ENCODE data around the gene NEUROD4.

DNA sequence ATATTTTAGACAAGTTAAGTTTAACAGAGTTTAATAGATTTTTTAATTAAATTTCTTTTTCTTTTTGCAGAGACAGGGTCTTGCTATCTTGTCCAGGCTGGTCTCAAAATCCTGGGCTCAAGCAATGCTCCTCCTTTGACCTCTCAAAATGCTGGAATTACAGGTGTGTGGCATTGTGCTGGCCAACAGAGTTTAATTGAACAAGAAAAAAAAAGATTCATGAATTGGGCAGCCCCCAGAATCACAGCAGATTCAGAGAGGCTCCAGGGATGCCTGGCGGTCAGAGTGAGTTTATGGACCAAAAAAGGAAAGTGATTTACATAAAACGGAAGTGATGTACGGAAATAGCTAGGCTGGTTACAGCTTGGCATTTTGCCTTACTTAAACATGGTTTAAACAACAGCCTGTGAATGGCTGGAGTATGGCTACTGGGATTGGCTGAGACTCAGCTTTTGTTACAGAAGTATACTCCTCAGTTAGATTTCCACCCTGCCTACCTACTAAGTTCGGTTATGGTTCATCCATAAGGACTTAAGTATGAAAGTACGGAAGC lies 20.7 kb upstream of the NEUROD4 start:
- TF ChIP-seq, protein P1, sequence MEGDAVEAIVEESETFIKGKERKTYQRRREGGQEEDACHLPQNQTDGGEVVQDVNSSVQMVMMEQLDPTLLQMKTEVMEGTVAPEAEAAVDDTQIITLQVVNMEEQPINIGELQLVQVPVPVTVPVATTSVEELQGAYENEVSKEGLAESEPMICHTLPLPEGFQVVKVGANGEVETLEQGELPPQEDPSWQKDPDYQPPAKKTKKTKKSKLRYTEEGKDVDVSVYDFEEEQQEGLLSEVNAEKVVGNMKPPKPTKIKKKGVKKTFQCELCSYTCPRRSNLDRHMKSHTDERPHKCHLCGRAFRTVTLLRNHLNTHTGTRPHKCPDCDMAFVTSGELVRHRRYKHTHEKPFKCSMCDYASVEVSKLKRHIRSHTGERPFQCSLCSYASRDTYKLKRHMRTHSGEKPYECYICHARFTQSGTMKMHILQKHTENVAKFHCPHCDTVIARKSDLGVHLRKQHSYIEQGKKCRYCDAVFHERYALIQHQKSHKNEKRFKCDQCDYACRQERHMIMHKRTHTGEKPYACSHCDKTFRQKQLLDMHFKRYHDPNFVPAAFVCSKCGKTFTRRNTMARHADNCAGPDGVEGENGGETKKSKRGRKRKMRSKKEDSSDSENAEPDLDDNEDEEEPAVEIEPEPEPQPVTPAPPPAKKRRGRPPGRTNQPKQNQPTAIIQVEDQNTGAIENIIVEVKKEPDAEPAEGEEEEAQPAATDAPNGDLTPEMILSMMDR (conservative IDR thresholded peaks at IDR 0.05; ENCODE audit: low read depth, low read length) = no peak
- no peak for TF ChIP-seq EZH2 (IDR thresholded peaks at IDR 0.05; ENCODE audit: low read length, unreplicated experiment)

Measured in PC-3 (cell line).